ENCODE results near the gene PYDC1.

DNA sequence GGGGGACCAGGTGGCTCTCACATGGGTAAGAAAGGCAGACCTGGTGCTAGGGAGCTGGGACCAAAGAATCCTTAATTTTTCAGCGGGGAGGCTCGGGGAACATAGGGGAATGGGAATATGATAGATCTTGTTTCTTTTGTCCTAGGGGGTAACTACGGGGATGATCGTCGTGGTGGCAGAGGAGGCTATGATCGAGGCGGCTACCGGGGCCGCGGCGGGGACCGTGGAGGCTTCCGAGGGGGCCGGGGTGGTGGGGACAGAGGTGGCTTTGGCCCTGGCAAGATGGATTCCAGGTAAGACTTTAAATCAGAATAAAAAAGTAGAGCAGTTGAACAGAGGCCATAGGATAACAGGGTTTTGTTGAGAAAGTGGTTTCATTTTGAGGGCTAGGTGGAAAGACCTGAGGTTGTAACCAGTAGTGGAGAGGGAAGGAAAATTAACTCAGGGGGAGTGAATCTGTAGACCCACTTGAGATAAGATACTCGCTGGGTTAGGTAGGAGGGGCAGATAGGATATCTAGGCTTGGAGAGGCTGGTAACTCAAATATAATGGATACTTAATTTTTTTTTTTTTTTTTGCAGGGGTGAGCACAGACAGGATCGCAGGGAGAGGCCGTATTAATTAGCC is 26.0 kb downstream of the PYDC1 start:
- TF ChIP-seq, protein P1, sequence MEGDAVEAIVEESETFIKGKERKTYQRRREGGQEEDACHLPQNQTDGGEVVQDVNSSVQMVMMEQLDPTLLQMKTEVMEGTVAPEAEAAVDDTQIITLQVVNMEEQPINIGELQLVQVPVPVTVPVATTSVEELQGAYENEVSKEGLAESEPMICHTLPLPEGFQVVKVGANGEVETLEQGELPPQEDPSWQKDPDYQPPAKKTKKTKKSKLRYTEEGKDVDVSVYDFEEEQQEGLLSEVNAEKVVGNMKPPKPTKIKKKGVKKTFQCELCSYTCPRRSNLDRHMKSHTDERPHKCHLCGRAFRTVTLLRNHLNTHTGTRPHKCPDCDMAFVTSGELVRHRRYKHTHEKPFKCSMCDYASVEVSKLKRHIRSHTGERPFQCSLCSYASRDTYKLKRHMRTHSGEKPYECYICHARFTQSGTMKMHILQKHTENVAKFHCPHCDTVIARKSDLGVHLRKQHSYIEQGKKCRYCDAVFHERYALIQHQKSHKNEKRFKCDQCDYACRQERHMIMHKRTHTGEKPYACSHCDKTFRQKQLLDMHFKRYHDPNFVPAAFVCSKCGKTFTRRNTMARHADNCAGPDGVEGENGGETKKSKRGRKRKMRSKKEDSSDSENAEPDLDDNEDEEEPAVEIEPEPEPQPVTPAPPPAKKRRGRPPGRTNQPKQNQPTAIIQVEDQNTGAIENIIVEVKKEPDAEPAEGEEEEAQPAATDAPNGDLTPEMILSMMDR (IDR thresholded peaks at IDR 0.05), result no peak
- no peak for TF ChIP-seq POLR2A (IDR thresholded peaks at IDR 0.05)
